Activated CD8-positive, alpha-beta memory T cell treated with anti-CD3 and anti-CD28 coated beads, Interleukin-2, amount 50 U/mL, for 24 hours (primary cell): ENCODE results near the gene BHMT2.

ENCODE experiments used
- DNase-seq: peaks from one replicate; pipeline ENCODE4 v3.0.0-alpha.2; 2020; ENCODE audit errors: extremely low read depth

BHMT2 gene, protein sequence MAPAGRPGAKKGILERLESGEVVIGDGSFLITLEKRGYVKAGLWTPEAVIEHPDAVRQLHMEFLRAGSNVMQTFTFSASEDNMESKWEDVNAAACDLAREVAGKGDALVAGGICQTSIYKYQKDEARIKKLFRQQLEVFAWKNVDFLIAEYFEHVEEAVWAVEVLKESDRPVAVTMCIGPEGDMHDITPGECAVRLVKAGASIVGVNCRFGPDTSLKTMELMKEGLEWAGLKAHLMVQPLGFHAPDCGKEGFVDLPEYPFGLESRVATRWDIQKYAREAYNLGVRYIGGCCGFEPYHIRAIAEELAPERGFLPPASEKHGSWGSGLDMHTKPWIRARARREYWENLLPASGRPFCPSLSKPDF

DNA sequence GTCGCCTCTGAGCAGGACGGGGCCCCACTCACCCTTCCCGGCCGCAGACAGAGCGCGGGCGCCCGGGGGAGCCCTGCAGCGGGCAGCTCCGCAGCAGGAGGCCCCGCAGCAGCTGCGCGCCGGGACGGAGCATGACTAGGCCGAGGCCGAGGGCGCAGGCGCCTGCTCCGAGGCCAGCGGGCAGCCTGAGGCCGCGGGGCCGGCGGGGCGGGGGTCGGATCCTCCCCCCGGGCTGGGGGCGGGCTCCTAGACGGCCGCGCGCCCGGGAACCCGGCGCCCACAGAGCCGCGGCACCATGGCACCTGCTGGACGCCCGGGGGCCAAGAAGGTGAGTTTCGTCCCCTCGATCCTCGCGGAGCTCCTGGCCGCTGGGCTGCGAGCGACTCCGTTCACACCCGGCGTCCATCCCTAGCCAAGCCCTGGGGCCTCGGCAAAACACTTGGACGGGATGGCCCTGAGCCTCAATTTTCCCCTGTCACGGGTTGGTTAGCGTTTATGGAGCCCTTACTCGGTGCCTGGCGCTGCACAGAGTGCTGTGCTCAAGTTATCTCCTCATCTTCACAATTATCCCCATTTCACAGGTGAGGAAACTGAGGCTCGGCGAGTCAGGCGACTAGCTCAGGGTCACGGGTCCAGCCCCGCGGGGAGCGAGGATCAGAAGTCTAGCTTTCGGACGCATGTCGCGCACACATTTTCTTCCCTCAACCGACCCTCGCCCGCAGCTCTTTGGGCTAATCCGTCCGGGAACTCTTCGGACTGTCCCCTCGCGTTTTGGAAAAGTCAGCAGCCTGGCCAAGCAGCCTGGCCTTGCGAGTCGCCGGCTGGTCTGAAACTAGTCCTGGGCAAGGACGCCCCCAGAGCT lies at the start of gene BHMT2, which contains the start of gene DMGDH:
Gene BHMT2 (plus strand): TSS at position 280 of the 862 bp plus-strand sequence. CDS start 16 bp downstream, at position 296.
Gene DMGDH (minus strand): TSS at position 187 of the 862 bp plus-strand sequence. CDS start 54 bp downstream, at position 133.
- DNase-seq, result no peak

DNA sequence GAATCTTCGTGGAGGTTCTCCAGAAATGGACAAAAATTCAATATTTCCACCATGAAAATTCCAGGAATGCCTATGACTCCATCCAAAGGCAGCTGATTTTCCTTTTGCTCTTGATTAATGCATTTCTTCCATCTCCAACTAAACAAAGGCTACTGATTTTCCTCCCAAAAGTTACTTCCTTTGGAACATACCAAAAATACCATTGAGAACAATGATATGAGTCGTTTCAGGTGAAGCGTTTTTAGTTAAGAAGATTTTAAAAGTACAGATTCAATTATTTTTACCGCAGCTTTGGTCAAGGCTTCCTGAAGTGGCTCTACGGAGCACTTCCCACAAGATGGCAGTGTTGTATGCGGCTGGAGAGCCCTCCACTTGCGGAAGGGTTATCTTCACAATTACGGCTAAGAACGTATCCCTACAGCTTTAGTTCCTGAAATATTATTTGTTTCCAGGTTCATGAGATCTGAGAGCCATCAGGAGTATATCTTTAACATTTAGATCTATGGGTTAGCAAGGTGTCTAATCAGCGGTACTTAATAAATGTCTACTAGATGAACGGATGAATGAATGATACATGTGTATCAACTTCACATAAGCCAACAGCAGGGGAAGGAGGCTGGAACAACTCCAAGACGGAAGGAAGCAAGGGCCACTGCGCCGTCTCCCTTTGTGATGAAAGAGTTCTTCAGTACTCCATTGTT lies 48.6 kb upstream of the BHMT2 start:
- DNase-seq, result no peak

DNA sequence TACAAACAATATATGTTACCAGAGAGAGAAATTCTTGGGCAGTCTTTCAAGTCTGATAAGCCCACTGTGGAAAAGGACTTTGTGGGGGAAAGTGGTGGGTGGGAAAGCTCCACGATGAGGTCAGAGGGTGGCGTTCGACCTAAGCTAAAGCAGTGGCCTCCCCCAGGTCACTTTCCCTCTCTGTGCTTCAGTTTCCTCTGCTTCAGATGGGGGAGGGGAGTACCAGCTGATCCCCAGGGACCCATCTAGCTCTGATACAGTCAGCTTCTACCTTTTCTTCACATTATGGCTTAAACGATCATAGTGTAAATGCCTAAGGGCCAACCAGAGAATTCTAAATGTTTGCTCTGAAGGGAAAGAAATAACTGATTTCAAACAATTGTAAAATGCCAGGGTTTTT lies 47.8 kb upstream of the BHMT2 start:
- DNase-seq, result no peak

DNA sequence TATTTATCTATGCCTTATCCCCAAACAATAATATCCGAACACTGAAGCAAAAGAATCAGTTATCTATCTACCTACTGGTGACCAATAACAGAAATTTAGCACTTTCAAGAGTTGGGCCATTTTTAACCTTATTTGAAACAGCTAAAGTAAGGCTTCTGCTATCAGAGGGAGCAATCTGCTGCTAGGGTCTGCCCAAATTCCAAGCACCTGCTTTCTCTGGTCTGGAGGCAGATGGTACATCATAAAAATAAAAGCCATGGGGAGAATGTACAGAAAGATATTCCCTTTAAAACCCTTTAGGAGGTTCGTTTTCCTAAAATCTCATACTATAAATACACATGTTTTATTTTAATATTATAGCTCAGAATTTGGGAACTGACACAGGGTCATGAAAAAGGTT lies 46.8 kb upstream of the BHMT2 start:
- no peak for DNase-seq

DNA sequence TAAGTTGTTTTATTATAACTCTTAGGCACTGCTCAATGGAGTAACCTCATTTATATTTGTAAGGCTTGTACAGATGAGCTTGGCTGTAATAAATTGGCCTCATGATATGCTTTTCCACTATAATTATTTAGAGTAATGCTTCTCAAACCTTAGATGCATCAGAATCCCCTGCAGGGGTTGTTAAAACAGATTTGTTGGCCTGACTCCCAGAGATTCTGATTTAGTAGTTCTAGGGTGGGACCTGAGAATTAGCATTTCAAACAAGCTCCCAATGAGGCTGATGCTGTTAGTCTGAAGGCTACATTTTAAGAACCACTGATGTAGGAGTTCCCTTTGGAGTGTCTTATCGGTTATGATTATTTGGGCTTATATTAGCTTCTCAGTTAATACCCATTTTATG lies 46.2 kb upstream of the BHMT2 start:
- DNase-seq, result no peak

DNA sequence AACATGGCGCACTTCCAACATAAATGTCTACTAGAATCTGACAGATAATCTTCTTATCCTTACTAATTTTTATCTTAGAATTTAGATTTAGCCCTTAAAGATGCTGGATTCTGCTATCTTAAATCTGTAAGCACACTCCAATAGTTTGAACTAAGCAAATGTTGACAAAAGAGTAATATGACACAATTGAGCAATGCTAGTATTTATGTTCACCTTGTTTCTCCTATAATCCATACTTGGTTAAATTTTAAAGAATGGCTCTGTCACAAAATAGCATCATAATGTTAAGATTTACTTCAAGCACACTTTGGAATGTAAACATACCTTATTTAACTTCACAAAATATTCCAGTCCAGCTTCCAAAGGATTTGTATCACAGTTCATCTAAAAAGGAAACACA lies 45.6 kb upstream of the BHMT2 start:
- DNase-seq, result no peak

DNA sequence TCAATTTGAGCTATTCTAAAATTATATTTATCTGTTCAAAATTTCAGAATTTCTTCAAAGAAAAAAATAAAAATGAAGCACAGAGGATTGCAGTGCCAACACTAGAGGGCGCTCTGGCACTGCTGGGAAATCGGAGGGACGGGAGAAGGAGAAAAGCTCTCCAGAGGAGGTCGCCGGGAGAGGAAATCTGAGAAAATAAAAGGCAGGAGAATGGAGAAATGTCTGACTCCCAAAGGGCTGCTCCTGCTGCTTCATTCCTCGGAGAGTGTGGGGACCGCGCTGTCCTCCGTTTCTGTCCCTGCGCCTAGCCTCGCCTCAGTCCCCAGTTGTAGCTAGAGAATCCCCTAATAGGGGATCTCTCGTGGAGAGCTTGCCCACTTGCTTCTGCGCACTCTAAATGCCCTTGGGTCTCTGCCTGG lies 44.5 kb upstream of the BHMT2 start:
- DNase-seq, result no peak

DNA sequence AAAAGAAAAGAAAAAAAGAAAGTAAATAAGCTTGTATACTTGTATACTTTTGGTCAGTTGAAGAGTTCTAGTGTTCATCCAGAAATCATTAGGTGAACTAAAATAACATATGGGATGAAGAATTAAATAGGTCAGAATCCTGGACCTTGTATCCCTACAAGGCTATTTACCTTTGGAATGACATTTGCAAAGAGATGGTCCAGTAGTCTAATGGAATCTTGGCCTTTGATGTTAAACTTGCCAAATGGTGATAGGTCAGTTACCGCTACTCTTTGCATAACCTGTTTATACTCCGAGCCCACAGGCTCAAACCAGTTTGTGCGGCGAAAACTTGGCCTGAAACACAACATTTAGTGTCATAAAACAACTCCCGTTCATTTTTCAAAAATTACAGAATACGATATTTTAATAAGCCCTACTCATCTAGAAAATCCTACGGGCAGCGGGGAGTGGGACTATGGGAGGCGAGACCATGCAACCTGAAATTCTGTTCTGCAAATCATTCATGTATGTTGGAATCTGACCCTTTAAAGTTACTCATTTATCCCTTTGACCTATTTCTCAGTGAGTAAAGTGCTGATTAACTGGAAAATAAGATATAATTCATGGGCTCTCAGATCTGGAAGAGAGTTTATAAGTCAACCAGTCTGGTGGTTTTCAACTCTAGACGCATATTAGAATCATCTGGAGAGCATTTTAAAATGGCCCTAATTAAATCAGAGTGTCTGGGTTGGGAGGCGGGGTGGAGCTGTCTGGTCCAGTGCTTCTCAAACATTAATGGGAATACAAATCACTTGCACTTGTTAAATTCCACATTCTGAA lies 38.7 kb upstream of the BHMT2 start:
- no peak for DNase-seq

DNA sequence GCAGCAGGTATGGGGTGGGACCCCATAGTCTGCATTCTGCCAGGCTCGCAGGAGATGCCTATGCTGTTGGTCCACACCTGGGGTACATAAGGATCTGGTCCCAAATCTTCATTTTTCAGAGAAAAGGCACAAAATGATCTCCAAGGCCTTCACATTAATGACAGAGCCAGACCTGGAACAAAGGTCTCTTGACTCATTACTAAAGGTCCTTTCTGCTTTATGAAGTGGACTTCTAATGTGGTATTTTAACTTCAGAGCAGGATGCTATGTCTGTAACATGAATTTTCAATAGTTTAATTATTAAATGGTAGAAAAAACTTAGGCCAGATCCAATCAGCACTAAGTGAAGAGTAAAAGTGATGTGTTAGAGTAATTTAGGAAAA lies 38.1 kb upstream of the BHMT2 start:
- no peak for DNase-seq

DNA sequence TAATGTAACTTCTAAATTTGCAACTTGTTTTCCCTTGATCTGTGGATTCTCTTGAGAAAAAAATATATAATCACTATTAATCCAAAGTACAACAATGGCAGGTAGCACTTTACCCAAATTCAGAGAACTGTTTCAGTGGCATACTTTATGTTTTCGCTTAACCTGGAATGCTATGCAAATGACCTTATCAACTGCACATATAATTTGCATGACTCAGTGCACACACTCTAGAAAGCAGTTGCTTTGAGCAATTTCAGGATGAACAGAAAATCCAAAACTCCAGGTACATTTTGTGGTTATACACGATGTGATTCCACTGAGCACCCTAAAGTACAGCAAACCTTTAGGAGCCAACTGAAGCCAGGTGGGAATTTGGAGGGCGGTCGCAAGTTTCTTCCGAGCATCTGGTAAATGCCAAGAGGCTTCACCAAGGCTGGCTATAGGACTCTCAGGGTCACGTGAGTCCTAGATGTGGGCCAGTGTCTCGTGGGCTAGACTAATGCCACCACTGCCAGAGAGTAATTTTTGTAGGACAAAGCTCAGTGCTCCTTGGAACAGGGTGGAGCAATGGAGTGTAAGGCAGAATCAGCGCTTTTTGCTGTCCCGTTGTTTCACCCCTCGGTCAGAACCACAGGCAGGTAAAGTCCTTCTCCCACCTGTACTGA lies 37.4 kb upstream of the BHMT2 start:
- no peak for DNase-seq

DNA sequence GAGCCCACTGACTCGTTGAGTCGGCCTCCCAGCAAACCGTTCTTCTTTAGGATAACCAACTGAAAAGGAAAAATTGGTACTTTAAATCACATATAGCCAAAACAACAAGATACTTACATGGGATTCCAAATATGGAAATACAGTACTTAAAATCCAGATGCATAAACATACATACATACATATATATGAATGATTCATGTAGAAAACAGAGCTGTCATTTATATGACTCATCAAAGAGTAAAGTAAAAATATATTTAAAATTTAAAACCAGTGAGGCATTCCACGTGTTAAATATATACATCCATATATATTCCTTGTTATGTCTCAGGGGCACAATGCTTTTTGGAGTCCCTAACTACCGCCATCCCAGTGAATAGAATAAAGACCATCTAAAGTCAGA lies 36.8 kb upstream of the BHMT2 start:
- DNase-seq, result no peak

DNA sequence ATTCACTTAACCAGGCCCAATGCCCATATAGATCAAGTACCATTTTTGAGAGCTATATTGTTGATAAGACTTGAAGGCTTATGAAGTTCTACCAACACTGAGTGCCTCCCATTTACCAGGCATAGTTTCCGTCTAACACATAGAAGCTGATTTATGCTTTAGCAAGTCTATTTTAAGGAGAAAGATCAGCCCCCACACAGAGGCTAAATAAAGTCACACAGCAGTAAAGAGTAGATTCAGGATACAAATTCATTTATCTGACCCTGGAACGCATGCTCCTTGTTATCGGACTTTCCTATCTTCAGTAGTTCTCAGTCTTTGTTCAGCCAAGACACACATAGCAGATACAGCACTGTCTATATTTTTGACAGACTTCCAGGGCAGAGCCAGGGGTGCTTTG lies 34.3 kb upstream of the BHMT2 start:
- no peak for DNase-seq

DNA sequence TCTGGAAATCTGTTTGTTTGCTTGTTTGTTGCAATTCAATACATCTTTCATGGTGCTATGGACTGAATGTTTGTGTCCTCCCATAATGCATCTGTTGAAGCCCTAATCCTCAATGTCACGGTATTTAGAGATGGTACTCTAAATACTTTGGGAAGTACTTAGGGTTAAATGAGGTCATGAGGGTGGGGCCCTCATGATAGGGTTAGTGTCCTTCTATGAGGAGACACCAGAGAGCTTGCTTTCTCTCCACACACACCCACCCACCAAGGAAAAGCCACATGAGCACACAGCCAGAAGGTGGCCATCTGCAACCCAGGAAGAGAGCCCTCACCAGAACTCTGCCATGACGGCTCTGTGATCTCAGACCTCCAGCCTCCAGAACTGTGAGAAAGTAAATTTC lies 32.8 kb upstream of the BHMT2 start:
- no peak for DNase-seq

DNA sequence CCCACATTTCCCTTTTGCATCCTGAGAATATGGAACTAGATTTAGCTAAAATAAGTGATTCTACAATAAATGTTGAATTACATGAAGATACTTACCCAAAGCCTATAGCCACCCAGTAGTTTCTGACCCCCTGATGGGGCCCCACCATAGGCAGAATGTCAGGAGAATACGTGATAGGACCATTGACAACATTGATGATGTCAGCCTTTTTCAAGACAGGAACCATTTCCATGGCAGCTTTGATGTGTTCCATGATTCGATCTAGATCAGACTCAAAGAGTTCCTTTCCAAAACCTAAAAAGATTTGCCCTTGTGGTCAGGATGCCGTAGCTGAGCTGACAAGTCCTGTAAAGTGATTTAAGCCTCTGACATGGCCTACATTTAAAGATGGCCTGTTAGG lies 27.4 kb upstream of the BHMT2 start:
- DNase-seq, result no peak

DNA sequence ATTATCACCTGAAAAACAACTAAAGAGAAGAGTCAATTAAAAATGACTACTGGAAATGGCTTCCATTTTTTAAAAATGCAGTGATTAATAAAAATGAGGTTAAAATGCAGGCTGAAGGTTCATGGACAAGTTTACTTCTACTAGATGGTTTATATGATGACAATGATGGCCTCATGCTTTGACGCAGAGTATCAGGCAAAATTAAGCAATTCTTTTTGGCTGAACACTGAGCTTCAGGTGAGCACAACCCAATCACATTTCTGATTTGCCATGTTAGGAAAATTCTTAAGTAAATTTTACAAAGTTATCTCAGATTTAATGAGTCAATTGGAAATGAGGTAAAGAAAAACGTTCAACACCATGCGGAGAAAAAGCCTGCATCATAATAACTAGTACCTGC lies 22.4 kb upstream of the BHMT2 start:
- no peak for DNase-seq

DNA sequence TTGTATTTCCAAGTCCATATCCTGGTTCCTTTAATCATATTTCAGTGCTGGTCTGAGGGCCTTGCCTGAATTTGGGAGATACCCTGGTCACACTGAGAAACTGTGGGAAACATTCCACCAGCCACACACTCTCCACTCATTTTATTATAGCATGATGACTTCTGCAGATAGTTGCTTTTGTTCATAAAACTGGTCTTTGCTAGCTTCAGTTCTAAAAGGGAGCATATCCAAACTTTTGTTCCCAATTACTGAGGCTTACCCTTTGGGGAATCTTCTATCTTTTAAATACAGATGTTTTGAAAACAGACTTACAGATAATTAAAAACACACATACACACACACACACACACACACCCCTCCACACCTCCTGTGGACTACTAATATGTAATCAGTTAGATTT lies 21.1 kb upstream of the BHMT2 start:
- DNase-seq, result no peak

DNA sequence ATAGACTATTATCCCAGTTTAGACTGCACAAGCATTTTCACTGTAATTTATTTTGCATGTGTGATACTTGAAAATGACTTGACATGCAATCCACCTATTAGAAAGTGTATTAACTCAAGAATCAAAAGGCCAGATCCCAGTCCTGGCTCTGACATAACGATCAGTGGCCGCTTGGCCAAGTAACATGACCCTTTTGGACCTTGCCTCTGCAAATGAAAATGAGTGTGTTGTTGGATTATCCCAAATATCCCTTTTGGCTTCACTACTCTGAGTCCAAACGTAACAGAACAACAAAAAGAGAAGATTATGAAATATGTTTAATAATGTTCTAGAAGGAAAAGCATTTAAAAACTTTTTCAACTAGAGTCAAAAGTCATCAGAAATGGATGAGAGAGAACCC lies 19.1 kb upstream of the BHMT2 start:
- no peak for DNase-seq

DNA sequence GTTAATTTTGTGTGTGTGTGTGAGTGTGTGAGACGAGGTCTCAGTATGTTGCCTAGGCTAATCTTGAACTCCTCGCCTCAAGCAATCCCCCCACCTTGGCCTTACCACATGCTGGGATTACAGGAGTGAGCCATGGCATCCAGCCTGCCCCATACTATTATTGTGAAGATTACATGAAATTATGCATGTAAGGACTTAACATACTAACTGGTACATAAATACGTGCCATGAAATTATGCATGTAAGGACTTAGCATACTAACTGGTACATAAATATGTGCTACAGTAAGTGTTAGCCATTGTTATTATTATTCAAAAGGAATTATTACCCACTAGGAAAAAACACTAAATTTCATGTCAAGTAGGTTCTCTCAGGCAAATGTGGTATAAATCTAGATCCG lies 16.2 kb upstream of the BHMT2 start:
- no peak for DNase-seq

DNA sequence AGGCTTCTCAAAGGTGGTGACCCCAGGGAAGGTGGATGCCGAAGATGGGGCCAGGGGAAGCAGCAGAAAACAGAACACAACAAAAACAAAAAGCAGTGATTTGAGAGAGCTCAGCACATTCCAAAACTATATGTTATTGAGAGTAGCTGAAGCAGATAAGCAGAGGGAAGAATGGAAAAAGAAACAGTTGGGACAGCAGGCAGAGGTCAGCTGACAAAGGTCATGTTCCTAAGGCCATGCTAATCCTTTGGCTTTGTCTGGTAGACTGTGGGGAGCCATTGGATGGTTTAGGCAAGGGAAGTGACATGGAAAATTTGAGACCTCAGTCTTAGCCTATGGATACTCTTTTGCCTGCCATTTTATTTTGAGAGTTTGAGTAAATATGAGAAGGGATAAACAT lies 14.6 kb upstream of the BHMT2 start:
- no peak for DNase-seq

DNA sequence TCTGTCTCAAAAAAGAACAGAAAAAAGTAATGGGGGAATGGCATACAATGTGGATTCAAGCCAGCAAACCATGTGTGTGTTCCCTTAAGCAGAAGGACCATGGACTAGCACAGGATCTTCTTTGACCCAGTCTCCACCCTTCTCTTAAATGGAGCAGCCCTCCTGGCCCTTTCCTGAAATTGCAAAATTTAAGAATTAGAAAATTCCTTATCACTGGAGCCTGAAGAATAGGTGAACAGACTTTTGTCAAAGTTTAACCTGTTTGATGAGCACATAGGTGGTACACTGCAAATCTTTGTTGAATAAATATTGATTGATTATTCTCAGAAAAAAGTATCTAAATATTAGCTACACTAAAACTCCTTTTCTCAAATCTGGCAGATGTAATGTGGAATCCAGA lies 12.7 kb upstream of the BHMT2 start:
- DNase-seq, result no peak

DNA sequence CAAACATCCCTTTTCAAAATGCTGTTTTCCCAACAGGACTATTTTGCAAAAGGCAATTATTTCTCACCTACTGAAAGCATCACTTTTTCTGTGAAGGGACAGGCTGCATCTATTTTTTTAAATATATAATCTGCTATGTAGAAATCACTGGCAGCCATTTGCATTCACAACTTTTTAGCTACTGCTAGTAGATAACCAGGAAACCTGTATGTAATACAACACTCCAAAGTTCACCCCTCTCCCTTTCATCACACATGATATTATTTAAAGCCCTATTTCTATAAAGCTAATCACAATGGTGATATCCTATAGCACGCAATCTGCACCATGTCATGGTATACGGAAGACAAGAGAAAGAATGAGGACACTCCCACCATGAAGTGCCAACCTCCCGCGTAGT lies 9.9 kb upstream of the BHMT2 start:
- DNase-seq, result no peak
